LNCAP (cell line): ENCODE measurements around the gene PAFAH2.

ENCODE experiments used
- TF ChIP-seq, protein P1 (sequence below): fragments of 450-650 bp; IDR thresholded peaks from 2 replicates; pipeline ENCODE4 v1.5.1; 2017; ENCODE audit warnings: mild to moderate bottlenecking

PAFAH2 gene

GRCh38 chr1:25997828-25998761, at the start of gene PAFAH2:
Gene PAFAH2, minus strand, starts transcription at chr1:25998063. Its CDS starts 7,247 bp downstream, at chr1:25990816.
- TF ChIP-seq, protein P1, sequence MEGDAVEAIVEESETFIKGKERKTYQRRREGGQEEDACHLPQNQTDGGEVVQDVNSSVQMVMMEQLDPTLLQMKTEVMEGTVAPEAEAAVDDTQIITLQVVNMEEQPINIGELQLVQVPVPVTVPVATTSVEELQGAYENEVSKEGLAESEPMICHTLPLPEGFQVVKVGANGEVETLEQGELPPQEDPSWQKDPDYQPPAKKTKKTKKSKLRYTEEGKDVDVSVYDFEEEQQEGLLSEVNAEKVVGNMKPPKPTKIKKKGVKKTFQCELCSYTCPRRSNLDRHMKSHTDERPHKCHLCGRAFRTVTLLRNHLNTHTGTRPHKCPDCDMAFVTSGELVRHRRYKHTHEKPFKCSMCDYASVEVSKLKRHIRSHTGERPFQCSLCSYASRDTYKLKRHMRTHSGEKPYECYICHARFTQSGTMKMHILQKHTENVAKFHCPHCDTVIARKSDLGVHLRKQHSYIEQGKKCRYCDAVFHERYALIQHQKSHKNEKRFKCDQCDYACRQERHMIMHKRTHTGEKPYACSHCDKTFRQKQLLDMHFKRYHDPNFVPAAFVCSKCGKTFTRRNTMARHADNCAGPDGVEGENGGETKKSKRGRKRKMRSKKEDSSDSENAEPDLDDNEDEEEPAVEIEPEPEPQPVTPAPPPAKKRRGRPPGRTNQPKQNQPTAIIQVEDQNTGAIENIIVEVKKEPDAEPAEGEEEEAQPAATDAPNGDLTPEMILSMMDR: peak; percentile 68

- TF ChIP-seq, protein P1: no peak
Measured at GRCh38 chr1:26047278-26047874, 49.5 kb upstream of the PAFAH2 start.

- TF ChIP-seq, protein P1: no peak
Measured at GRCh38 chr1:26046246-26047095, 48.6 kb upstream of the PAFAH2 start.

GRCh38 chr1:26045722-26046245, 47.9 kb upstream of the PAFAH2 start, which contains the start of gene SLC30A2:
Gene SLC30A2, minus strand, starts transcription at chr1:26046118. Its CDS starts 222 bp downstream, at chr1:26045896.
- TF ChIP-seq, protein P1: no peak

- TF ChIP-seq, protein P1: no peak
Measured at GRCh38 chr1:26044971-26045721, 47.3 kb upstream of the PAFAH2 start.

DNA sequence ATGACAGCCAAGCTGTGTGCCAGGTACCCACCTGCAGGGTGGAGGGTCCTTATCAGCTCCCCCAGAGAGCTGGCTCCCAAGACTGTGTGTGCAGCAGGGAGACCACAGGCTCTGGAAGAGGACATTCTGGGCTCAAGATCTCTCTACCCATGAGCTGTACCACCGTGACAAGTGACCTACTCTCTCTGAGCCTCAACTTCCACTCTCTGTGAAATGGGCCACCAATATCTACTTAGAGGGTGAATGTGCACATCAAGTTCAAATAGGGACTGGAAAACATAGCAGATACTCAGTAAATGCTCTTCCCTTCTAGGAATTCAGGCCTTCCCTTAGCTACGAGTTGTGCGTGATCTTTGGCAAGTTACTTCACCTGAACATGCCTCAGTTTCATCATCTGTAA, 46.6 kb upstream of the PAFAH2 start:
- TF ChIP-seq, protein P1: no peak
